GM12865 (cell line): ENCODE measurements around the gene CDC37.

ENCODE experiments used
- DNase-seq: peaks from one replicate; pipeline ENCODE4 v3.0.0; 2010; ENCODE audit warnings: low read depth
- H3K4me3 ChIP-seq: 2 replicates; pipeline ENCODE4 v1.5.1; 2011; ENCODE audit warnings: mild to moderate bottlenecking, low read depth, low read length, control low read depth
- CTCF ChIP-seq: IDR thresholded peaks from 2 replicates; pipeline ENCODE4 v1.5.1; 2011; ENCODE audit warnings: low read length, control low read depth, low read depth, inconsistent platforms; ENCODE audit not compliant: insufficient read depth; ENCODE audit errors: missing control alignments

Gene CDC37

GRCh38 chr19:10427169-10427568 is 23.8 kb upstream of the CDC37 start:
- no peak for DNase-seq
- H3K4me3 ChIP-seq = no peak overlapping the region
- no peak for TF ChIP-seq CTCF

GRCh38 chr19:10424011-10424637 is 20.8 kb upstream of the CDC37 start:
- H3K4me3 ChIP-seq = peak overlapping the region; percentile 51
- TF ChIP-seq CTCF = peak; percentile 90
- peak; percentile 74 for DNase-seq

GRCh38 chr19:10422846-10423245 is 19.5 kb upstream of the CDC37 start:
- no peak for DNase-seq
- H3K4me3 ChIP-seq = no peak overlapping the region

GRCh38 chr19:10422046-10422461 is 18.7 kb upstream of the CDC37 start:
- DNase-seq = no peak
- H3K4me3 ChIP-seq = no peak overlapping the region
- TF ChIP-seq CTCF = no peak

More at GRCh38 chr19:10422846-10423245, 19.5 kb upstream of the CDC37 start:
- TF ChIP-seq CTCF = no peak

- peak overlapping the region; percentile 43 for H3K4me3 ChIP-seq
- TF ChIP-seq CTCF = no peak
- DNase-seq = no peak
Observed at GRCh38 chr19:10421240-10422045, 18.1 kb upstream of the CDC37 start.

GRCh38 chr19:10420444-10421239 is 17.3 kb upstream of the CDC37 start, which contains the start of gene PDE4A:
TSS of gene PDE4A (plus strand) at chr19:10420538. CDS start at chr19:10420765, 227 bp downstream.
- peak within 1 kb of the TSS; percentile 50 for H3K4me3 ChIP-seq
- peak; percentile 73 for TF ChIP-seq CTCF
- peak; percentile 76 for DNase-seq
